Peyer's patch (tissue), 4 donors: ENCODE results near the gene NOS1AP. TPM values are rescaled to one million over a fixed set of nuclear protein-coding genes. Genes with fewer than 3 reads are reported as not detected.

ENCODE experiments used
- DNase-seq, 3 donors: peaks; one replicate each; pipeline ENCODE4 v3.0.0-alpha.2; 2017 to 2019
- H3K27ac ChIP-seq, 4 donors: fragments of 200-600 bp; sonication (generic); one replicate each; pipeline ENCODE4 v1.5.1; 2016 to 2019
- H3K27me3 ChIP-seq, 2 donors: fragments of 200-600 bp; sonication (generic); one replicate each; pipeline ENCODE4 v1.5.1; 2019
- H3K36me3 ChIP-seq, 3 donors: fragments of 200-600 bp; sonication (generic); one replicate each; pipeline ENCODE4 v1.5.1; 2016 to 2019
- H3K4me1 ChIP-seq, 4 donors: fragments of 200-600 bp; sonication (generic); one replicate each; pipeline ENCODE4 v1.5.1; 2016 to 2019
- H3K4me3 ChIP-seq, 4 donors: fragments of 200-600 bp; sonication (generic); 1 replicate in 3 of 4; 2 replicates in 1 of 4; pipeline ENCODE4 v1.5.1; 2016 to 2019; ENCODE audit warnings: mild to moderate bottlenecking in 1 of 4
- H3K9me3 ChIP-seq, 4 donors: fragments of 200-600 bp; sonication (generic); one replicate each; pipeline ENCODE4 v1.5.1; 2016 to 2019; ENCODE audit warnings: mild to moderate bottlenecking in 1 of 4
- POLR2A ChIP-seq, 2 donors: fragments of 450-650 bp; IDR thresholded peaks; one replicate each; pipeline ENCODE4 v1.5.1; 2017; ENCODE audit warnings: antibody characterized with exemption in 2 of 2, mild to moderate bottlenecking in 2 of 2, moderate library complexity in 2 of 2
- total RNA-seq, 4 donors: library from RNA; depleted of rRNA; stranded (reverse); fragments of >200 nt; gene quantifications; one replicate each; pipeline ENCODE4 v1.1.0, GENCODE V29; 2016
- TF ChIP-seq, protein P1 (sequence below), 6 experiments: fragments of 450-650 bp in 4 of 6; fragments of 200-600 bp in 2 of 6; sonication (generic) in 1 of 6; IDR thresholded peaks; one replicate each; pipeline ENCODE4 v1.5.1; 2017 to 2019; ENCODE audit warnings: antibody characterized with exemption in 6 of 6, mild to moderate bottlenecking in 3 of 6, moderate library complexity in 1 of 6

NOS1AP gene
- total RNA-seq, 4 donors from 2014 or later: 6.3 to 18.5 (median 11.9) TPM

DNA sequence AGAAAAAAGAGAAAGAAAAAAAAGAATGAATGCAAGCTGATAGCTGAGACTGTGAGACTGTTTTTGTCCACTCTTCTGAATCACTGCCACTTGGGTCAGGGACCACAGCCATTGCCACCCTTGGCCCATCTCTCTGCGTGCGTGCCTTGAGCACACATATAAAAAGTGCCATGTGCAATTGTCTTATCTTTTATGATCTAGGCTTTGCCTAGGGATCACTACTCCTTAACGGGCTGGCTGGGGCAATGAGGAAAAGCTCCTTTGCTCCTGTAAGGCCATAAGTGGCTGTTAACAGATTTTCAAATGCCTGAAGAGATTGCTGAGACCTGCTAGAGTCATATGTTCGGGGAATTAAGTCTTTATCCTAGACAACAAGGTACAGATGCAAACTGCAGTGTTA lies 299.0 kb downstream of the NOS1AP start:
- Histone ChIP-seq H3K27me3 (no peaks in the 10 kb centered on the region), H3K4me3 (no peak overlapping the region), H3K9me3 (no peaks in the 10 kb centered on the region), H3K4me1 (peaks cover 0 to 24% (median 5%) of the 10 kb centered on the region in 4 donors), H3K27ac (peak overlapping the region in 2 of 4 donors; percentile 30 to 31), H3K36me3 (no peaks in the 10 kb centered on the region)
- peak in 1 of 3 donors; percentile 62 for DNase-seq
- TF ChIP-seq POLR2A (IDR thresholded peaks at IDR 0.05): peak in 1 of 2 donors; percentile 22
- TF ChIP-seq, protein P1, sequence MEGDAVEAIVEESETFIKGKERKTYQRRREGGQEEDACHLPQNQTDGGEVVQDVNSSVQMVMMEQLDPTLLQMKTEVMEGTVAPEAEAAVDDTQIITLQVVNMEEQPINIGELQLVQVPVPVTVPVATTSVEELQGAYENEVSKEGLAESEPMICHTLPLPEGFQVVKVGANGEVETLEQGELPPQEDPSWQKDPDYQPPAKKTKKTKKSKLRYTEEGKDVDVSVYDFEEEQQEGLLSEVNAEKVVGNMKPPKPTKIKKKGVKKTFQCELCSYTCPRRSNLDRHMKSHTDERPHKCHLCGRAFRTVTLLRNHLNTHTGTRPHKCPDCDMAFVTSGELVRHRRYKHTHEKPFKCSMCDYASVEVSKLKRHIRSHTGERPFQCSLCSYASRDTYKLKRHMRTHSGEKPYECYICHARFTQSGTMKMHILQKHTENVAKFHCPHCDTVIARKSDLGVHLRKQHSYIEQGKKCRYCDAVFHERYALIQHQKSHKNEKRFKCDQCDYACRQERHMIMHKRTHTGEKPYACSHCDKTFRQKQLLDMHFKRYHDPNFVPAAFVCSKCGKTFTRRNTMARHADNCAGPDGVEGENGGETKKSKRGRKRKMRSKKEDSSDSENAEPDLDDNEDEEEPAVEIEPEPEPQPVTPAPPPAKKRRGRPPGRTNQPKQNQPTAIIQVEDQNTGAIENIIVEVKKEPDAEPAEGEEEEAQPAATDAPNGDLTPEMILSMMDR (IDR thresholded peaks at IDR 0.05): no peak

DNA sequence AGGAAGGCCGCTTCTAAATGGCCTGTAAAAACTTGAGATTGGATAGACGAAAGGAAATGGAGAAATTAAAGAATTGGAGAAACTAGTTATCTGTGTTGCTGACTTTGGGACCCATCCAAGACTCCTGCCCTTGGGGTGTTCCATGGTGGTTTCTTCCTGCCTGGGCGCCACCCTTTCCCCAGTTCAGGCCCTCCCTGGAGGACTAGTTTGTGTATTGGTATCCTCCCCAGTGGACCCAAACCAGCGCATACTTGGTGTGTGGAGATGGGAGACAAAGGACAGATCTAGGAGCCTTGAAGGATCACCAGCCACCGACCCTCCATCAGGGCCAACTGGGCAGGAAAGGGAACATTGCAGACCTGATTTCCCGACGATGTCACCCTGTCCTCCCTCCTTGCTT lies 300.1 kb downstream of the NOS1AP start:
- Histone ChIP-seq H3K9me3 (no peaks in the 10 kb centered on the region), H3K27me3 (no peaks in the 10 kb centered on the region), H3K4me3 (no peak overlapping the region), H3K4me1 (peaks cover 0 to 24% (median 5%) of the 10 kb centered on the region in 4 donors), H3K36me3 (no peaks in the 10 kb centered on the region), H3K27ac (no peak overlapping the region)
- no peak for DNase-seq
- TF ChIP-seq, protein P1 (IDR thresholded peaks at IDR 0.05): no peak
- no peak for TF ChIP-seq POLR2A (IDR thresholded peaks at IDR 0.05)

DNA sequence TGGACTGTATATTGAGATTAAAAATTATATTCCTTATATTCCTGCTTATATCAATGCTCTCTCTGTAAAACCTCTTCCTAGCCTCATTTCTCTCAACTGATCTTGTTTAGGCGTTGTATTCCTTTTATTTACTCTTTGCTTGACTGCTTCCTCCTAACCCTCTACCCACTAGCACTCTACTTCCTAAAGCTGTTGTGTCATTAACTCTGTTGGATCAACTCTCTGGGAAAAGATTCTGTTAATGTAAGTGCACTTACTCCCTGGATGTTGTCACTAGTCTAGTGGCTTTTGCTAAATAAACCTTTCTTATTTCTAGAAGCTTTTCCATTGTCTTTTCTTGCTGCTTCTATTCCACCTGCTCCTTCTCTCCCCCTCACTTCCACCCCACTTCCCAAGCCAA lies 300.7 kb downstream of the NOS1AP start:
- no peak for DNase-seq
- Histone ChIP-seq H3K4me3 (no peak overlapping the region), H3K4me1 (peaks cover 0 to 24% (median 5%) of the 10 kb centered on the region in 4 donors), H3K27me3 (no peaks in the 10 kb centered on the region), H3K27ac (no peak overlapping the region), H3K36me3 (no peaks in the 10 kb centered on the region), H3K9me3 (no peaks in the 10 kb centered on the region)
- TF ChIP-seq, protein P1 (IDR thresholded peaks at IDR 0.05): no peak
- TF ChIP-seq POLR2A (IDR thresholded peaks at IDR 0.05): no peak

DNA sequence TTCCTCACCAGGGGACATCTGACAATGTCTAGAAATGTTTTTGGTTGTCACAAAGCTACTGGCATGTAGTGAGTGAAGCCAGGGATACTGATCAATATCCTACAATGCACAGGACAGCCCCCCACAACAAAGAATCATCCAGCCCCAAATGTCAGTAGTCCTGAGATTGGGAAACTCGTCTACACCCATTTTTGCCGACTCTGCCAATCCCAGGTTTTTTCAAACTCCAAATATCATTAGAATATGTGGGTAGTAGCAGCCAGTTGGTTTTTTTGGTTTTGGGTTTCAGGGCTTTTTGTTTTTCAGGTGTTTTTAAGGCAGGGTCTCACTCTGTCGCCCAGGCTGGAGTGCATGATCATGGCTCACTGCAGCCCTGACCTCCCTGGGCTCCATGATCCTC lies 301.2 kb downstream of the NOS1AP start:
- Histone ChIP-seq H3K9me3 (no peaks in the 10 kb centered on the region), H3K36me3 (no peaks in the 10 kb centered on the region), H3K27ac (no peak overlapping the region), H3K4me3 (no peak overlapping the region), H3K4me1 (peaks cover 0 to 24% (median 5%) of the 10 kb centered on the region in 4 donors), H3K27me3 (no peaks in the 10 kb centered on the region)
- DNase-seq: no peak
- TF ChIP-seq, protein P1 (IDR thresholded peaks at IDR 0.05): no peak
- TF ChIP-seq POLR2A (IDR thresholded peaks at IDR 0.05): no peak

DNA sequence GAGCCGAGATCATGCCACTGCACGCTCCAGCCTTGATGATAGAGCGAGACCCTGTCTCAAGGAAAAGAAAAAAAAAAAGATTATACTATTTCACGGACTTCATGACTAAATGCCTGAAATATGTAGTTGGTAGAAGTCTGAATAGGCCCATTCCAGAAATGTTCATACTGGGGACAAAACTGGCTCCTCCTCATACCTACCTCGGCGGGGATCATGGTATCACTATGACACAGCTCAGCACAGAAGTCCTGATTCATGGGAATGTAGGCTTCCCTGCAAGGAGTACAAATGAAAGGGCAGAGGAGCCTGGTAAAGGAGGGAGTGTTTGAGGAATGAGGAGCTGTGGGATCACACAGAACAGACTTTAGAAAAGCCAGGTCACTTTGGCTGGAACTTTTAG lies 302.1 kb downstream of the NOS1AP start:
- no peak for DNase-seq
- no peaks in the 10 kb centered on the region for H3K9me3 ChIP-seq
- no peaks in the 10 kb centered on the region for H3K27me3 ChIP-seq
- H3K4me3 ChIP-seq: no peak overlapping the region
- TF ChIP-seq, protein P1 (IDR thresholded peaks at IDR 0.05): no peak
- no peak for TF ChIP-seq POLR2A (IDR thresholded peaks at IDR 0.05)
- no peaks in the 10 kb centered on the region for H3K36me3 ChIP-seq
- H3K4me1 ChIP-seq: peaks cover 0 to 24% (median 5%) of the 10 kb centered on the region in 4 donors
- peak overlapping the region in 1 of 4 donors; percentile 55 for H3K27ac ChIP-seq
